ENCODE results near the gene NR2E3.
"Not testable (repeated sequence)": the region's sequence is repeated elsewhere in the genome, so short reads cannot be mapped to it uniquely, and the experiment has no call there.

Gene NR2E3

GRCh38 chr15:71823801-71824200, 13.4 kb downstream of the NR2E3 start:
- no peak for DNase-seq (ENCODE audit: low read depth)
- TF ChIP-seq CTCF (conservative IDR thresholded peaks at IDR 0.05; ENCODE audit: low read depth, low read length), result no peak
- no peak overlapping the region for H3K4me3 ChIP-seq (ENCODE audit: low read depth, low read length)

GRCh38 chr15:71825021-71825730, 14.8 kb downstream of the NR2E3 start:
- no peak overlapping the region for H3K4me3 ChIP-seq (ENCODE audit: low read depth, low read length)
- no peak for TF ChIP-seq CTCF (conservative IDR thresholded peaks at IDR 0.05; ENCODE audit: low read depth, low read length)
- no peak for DNase-seq (ENCODE audit: low read depth)

GRCh38 chr15:71826196-71826595, 15.8 kb downstream of the NR2E3 start:
- no peak overlapping the region for H3K4me3 ChIP-seq (ENCODE audit: low read depth, low read length)
- no peak for TF ChIP-seq CTCF (conservative IDR thresholded peaks at IDR 0.05; ENCODE audit: low read depth, low read length)
- DNase-seq (ENCODE audit: low read depth), result no peak

GRCh38 chr15:71830981-71831380, 20.6 kb downstream of the NR2E3 start:
- DNase-seq (ENCODE audit: low read depth), result no peak
- H3K4me3 ChIP-seq (ENCODE audit: low read depth, low read length), result no peak overlapping the region
- TF ChIP-seq CTCF (conservative IDR thresholded peaks at IDR 0.05; ENCODE audit: low read depth, low read length), result no peak

- DNase-seq (ENCODE audit: low read depth), result no peak
- TF ChIP-seq CTCF (conservative IDR thresholded peaks at IDR 0.05; ENCODE audit: low read depth, low read length), result no peak
- no peak overlapping the region for H3K4me3 ChIP-seq (ENCODE audit: low read depth, low read length)
These were observed 31.2 kb downstream of the NR2E3 start for GRCh38 chr15:71841563-71841962.

GRCh38 chr15:71844916-71845315, 34.6 kb downstream of the NR2E3 start:
- no peak for DNase-seq (ENCODE audit: low read depth)
- no peak for TF ChIP-seq CTCF (conservative IDR thresholded peaks at IDR 0.05; ENCODE audit: low read depth, low read length)
- no peak overlapping the region for H3K4me3 ChIP-seq (ENCODE audit: low read depth, low read length)

- no peak overlapping the region for H3K4me3 ChIP-seq (ENCODE audit: low read depth, low read length)
- no peak for DNase-seq (ENCODE audit: low read depth)
- no peak for TF ChIP-seq CTCF (conservative IDR thresholded peaks at IDR 0.05; ENCODE audit: low read depth, low read length)
These were observed 43.2 kb downstream of the NR2E3 start for GRCh38 chr15:71853543-71853942.

- not testable (repeated sequence) for DNase-seq (ENCODE audit: low read depth); H3K4me3 ChIP-seq (ENCODE audit: low read depth, low read length)
These were observed 47.9 kb downstream of the NR2E3 start for GRCh38 chr15:71858232-71858631.

All from choroid plexus epithelial cell (primary cell).